Caco-2 (cell line): ENCODE measurements around the gene NEK2. TPM values are rescaled to one million over a fixed set of nuclear protein-coding genes. Genes with fewer than 3 reads are reported as not detected.
A peak's percentile ranks its signal among the peaks of the same experiment; 100 is the strongest.

Source experiments
- BruUV-seq: library from RNA; stranded (reverse); fragments of 400-500 nt; replicated peaks from 2 replicates; lab custom pipeline; 2021; lab: Mats Ljungman, UMichigan
- CTCF ChIA-PET: fragments of 300-600 bp; sonication (Branson Sonifier 250); formaldehyde crosslinking; loops from one replicate; lab custom pipeline; 2022; ENCODE audit warnings: antibody characterized with exemption; lab: Charles Lee
- POLR2A ChIA-PET: fragments of 300-600 bp; sonication (Branson Sonifier 250); formaldehyde crosslinking; loops from one replicate; lab custom pipeline; 2022; ENCODE audit warnings: antibody characterized with exemption; lab: Charles Lee
- DNase-seq, 2 experiments: peaks; one replicate each; pipeline versions ENCODE4 v3.0.0 to v3.0.0-alpha.2; 2020 to 2022
- H3K27me3 ChIP-seq: replicated peaks from 2 replicates; pipeline ENCODE4 v1.6.0; 2011; ENCODE audit warnings: low read length; ENCODE audit not compliant: control insufficient read depth, insufficient read depth
- H3K36me3 ChIP-seq: 2 replicates; pipeline ENCODE4 v1.5.1; 2011; ENCODE audit warnings: low read length; ENCODE audit not compliant: control insufficient read depth, insufficient read depth
- H3K4me1 ChIP-seq: fragments of 250-450 bp; sonication (Bioruptor Pico); 2 replicates; pipeline ENCODE4 v1.5.1; 2020; ENCODE audit warnings: mild to moderate bottlenecking
- H3K4me3 ChIP-seq: 2 replicates; pipeline ENCODE4 v1.5.1; 2011; ENCODE audit warnings: low read depth, mild to moderate bottlenecking, control low read depth, low read length
- H3K9me3 ChIP-seq: fragments of 250-450 bp; sonication (Bioruptor Pico); 2 replicates; pipeline ENCODE4 v1.5.1; 2020; ENCODE audit warnings: mild to moderate bottlenecking, moderate library complexity
- H3K27ac Mint-ChIP-seq: one replicate; pipeline ENCODE4 v1.8.0; 2022; ENCODE audit warnings: mixed read lengths; ENCODE audit not compliant: unreplicated experiment
- H3K27me3 Mint-ChIP-seq: one replicate; pipeline ENCODE4 v1.8.0; 2022; ENCODE audit warnings: mixed read lengths; ENCODE audit not compliant: insufficient read depth, unreplicated experiment
- H3K36me3 Mint-ChIP-seq: one replicate; pipeline ENCODE4 v1.8.0; 2022; ENCODE audit warnings: mild to moderate bottlenecking, mixed read lengths; ENCODE audit not compliant: insufficient read depth, unreplicated experiment
- H3K4me1 Mint-ChIP-seq: one replicate; pipeline ENCODE4 v1.8.0; 2022; ENCODE audit warnings: low read depth, mixed read lengths; ENCODE audit not compliant: unreplicated experiment
- H3K4me3 Mint-ChIP-seq: one replicate; pipeline ENCODE4 v1.8.0; 2022; ENCODE audit warnings: mild to moderate bottlenecking, moderate library complexity, mixed read lengths; ENCODE audit not compliant: unreplicated experiment
- H3K9me3 Mint-ChIP-seq: one replicate; pipeline ENCODE4 v1.8.0; 2022; ENCODE audit warnings: mixed read lengths; ENCODE audit not compliant: unreplicated experiment
- CTCF ChIP-seq, 2 experiments: fragments of 200-600 bp in 1 of 2; IDR thresholded peaks; 1 replicate in 1 of 2; 2 replicates in 1 of 2; pipeline versions ENCODE4 v1.5.1 to v1.8.0; 2011 to 2022; ENCODE audit warnings: antibody characterized with exemption in 1 of 2, control low read depth in 1 of 2, inconsistent platforms in 1 of 2, low read depth in 1 of 2, low read length in 1 of 2, mild to moderate bottlenecking in 1 of 2, moderate library complexity in 1 of 2; ENCODE audit not compliant: insufficient read depth in 1 of 2, severe bottlenecking in 1 of 2, unreplicated experiment in 1 of 2
- intact Hi-C: fragments of 100-400 bp; cut with micrococcal nuclease; formaldehyde crosslinking; loops from one replicate; pipeline ENCODE4 v1.10.0; 2022; ENCODE audit not compliant: unreplicated experiment
- total RNA-seq: library from RNA; stranded (reverse); gene quantifications from 2 replicates; pipeline ENCODE4 v1.2.3, GENCODE V29; 2022

NEK2 gene
- total RNA-seq, 1 experiment from 2014 or later = 34.7 TPM

DNA sequence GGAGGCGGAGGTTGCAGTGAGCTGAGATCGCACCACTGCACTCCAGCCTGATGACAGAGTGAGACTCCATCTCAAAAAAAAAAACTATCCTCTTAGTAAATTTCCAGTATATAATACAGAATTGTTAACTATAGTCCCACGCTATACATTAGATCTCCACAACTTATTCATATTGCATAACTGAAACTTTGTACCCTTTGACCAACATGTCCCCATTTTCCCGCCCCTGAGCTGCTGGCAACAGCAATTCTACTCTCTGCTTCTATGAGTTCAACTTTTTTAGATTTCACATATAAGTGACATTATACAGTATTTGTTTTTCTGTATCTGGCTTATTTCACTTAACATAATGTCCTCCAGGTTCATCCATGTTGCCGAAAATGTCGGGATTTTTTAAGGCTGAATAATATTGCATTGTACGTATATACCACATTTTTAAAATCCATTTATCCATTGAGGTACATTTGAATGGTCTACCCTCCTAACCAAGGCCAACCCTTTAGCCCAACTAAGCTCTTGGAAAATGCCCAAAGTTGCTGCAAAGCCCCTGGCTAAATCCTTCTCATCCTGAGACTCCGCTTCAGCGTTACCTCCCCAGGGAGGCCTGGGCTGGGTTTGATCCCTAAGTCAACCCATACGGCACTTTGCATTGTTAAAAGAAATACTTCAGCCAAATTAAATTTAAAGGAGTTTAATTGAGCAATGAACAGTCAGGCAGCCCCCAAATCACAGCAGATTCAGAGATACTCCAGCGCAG, 34.2 kb downstream of the NEK2 start:
- Histone ChIP-seq H3K9me3 (no peaks in the 10 kb centered on the region), H3K4me3 (no peak overlapping the region), H3K27me3 (no peaks in the 10 kb centered on the region), H3K36me3 (no peaks in the 10 kb centered on the region), H3K4me1 (peaks cover 65% of the 10 kb centered on the region)
- no peaks in the 10 kb centered on the region for H3K27me3 Mint-ChIP-seq
- peak overlapping the region; percentile 58 for H3K27ac Mint-ChIP-seq
- peaks cover 5% of the 10 kb centered on the region for H3K36me3 Mint-ChIP-seq
- no peak for TF ChIP-seq CTCF (IDR thresholded peaks at IDR 0.05; ENCODE audit: insufficient read depth in 1 of 2, low read depth in 1 of 2, low read length in 1 of 2, severe bottlenecking in 1 of 2, unreplicated experiment in 1 of 2)
- intact Hi-C loops = no loop called here
- no peaks in the 10 kb centered on the region for H3K9me3 Mint-ChIP-seq
- H3K4me3 Mint-ChIP-seq = no peak overlapping the region
- DNase-seq = peak in 1 of 2 experiments; percentile 20
- peaks cover 54% of the 10 kb centered on the region for H3K4me1 Mint-ChIP-seq
- CTCF ChIA-PET = no interaction called here
- POLR2A ChIA-PET = no interaction called here
- no TSS peak for BruUV-seq

DNA sequence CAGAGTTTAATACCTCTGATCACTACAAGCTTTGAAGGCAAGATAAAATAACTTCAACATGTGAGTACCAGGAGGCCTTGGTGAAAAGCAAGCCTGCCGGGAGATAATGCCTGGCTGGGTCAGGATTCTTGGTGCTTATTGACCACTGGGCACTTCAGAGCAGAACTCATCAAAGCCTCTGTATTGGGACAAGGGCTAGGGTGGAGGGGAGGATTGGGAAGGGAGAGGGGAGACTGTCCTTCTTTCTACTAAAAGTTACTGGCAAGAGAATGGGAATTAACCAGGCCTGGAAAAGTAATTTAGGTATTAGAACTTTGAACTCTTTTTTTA, 35.2 kb downstream of the NEK2 start:
- Mint-ChIP-seq H3K27ac (peak overlapping the region; percentile 58), H3K9me3 (no peaks in the 10 kb centered on the region), H3K36me3 (peaks cover 10% of the 10 kb centered on the region), H3K27me3 (no peaks in the 10 kb centered on the region), H3K4me1 (peaks cover 55% of the 10 kb centered on the region), H3K4me3 (peak overlapping the region; percentile 44)
- ChIA-PET POLR2A (interaction anchor here (0.5 to 0.6 kb wide), 2 partner anchors 15 to 98 kb away, joined by 5 to 6 read pairs; no protein-coding TSS in a partner anchor), CTCF (interaction anchor here (0.6 to 1.3 kb wide), 5 partner anchors 15 to 125 kb away, joined by 3 to 13 read pairs (median 8); partner anchors contain the start of gene SLC30A1)
- Histone ChIP-seq H3K36me3 (no peaks in the 10 kb centered on the region), H3K27me3 (no peaks in the 10 kb centered on the region), H3K9me3 (no peaks in the 10 kb centered on the region), H3K4me1 (peaks cover 66% of the 10 kb centered on the region), H3K4me3 (no peak overlapping the region)
- BruUV-seq = no TSS peak
- TF ChIP-seq CTCF (IDR thresholded peaks at IDR 0.05; ENCODE audit: insufficient read depth in 1 of 2, low read depth in 1 of 2, low read length in 1 of 2, severe bottlenecking in 1 of 2, unreplicated experiment in 1 of 2) = no peak
- DNase-seq = no peak
- intact Hi-C loops = loop anchor here (1.0 kb wide), 3 partner anchors 27 to 61 kb away; partner anchors contain the start of gene SLC30A1

GRCh38 chr1:211639475-211640300, 35.7 kb downstream of the NEK2 start:
- Mint-ChIP-seq H3K27ac (peak overlapping the region; percentile 58), H3K27me3 (no peaks in the 10 kb centered on the region), H3K36me3 (peaks cover 10% of the 10 kb centered on the region), H3K4me1 (peaks cover 55% of the 10 kb centered on the region), H3K9me3 (no peaks in the 10 kb centered on the region), H3K4me3 (peak overlapping the region; percentile 44)
- no peak overlapping the region for H3K4me3 ChIP-seq
- CTCF ChIA-PET = interaction anchor here (0.6 to 1.3 kb wide), 5 partner anchors 15 to 124 kb away, joined by 3 to 13 read pairs (median 8); partner anchors contain the start of gene SLC30A1
- no peaks in the 10 kb centered on the region for H3K27me3 ChIP-seq
- TF ChIP-seq CTCF (IDR thresholded peaks at IDR 0.05; ENCODE audit: insufficient read depth in 1 of 2, low read depth in 1 of 2, low read length in 1 of 2, severe bottlenecking in 1 of 2, unreplicated experiment in 1 of 2) = no peak
- peak; percentile 66 to 68 for DNase-seq
- no peaks in the 10 kb centered on the region for H3K9me3 ChIP-seq
- no peaks in the 10 kb centered on the region for H3K36me3 ChIP-seq
- BruUV-seq = no TSS peak
- peaks cover 61% of the 10 kb centered on the region for H3K4me1 ChIP-seq
- intact Hi-C loops = loop anchor here (1.0 kb wide), 3 partner anchors 28 to 60 kb away; partner anchors contain the start of gene SLC30A1
- POLR2A ChIA-PET = interaction anchor here (0.5 to 0.6 kb wide), 2 partner anchors 15 to 98 kb away, joined by 5 to 6 read pairs; no protein-coding TSS in a partner anchor
